ENCODE data around the gene OSBPL2. TPM values are rescaled to one million over a fixed set of nuclear protein-coding genes. Genes with fewer than 3 reads are reported as not detected.

The OSBPL2 gene
- total RNA-seq, 1 donor from 2014 or later: 26.6 TPM

DNA sequence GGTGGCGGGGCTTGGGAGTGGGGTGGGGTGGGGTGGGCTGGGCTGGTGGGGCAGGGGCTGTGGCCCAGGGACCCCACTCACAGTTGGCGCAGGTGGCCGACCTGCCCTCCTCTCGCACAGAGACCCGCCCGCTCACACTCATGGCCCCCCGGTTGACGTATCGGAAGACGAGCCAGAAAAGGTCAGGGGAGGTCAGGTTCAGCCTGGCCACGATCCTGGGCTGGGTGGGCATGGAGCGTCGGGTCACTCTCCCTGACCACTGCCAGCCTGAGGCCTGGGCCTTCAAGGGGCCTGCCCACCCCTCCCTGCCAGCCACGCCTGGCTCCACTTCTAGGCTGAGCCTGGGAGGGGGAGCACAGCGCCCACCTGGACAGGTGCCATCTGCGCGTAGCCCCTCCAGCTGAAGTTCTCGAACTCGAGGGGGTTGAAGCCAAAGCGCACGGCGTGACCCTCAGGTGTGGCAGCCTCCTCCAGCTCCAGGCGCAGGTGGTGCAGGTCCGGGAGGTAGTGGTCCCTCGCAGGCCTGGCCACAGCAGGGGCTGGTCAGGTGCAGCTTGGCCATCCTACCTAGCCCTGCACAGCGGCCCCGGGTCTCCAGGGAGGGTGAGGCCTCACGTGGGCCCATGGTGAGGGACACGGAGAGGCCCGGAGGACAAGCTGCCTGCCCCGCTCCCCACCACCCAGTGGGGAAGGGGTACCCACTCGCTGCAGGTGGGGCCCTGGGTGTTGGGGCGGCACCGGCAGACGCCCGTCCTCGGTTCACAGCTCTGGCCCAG lies 95.7 kb downstream of the OSBPL2 start:
- peaks cover 14 to 30% (median 26%) of the 10 kb centered on the region in 3 donors for H3K36me3 ChIP-seq (ENCODE audit: control insufficient read depth in 3 of 3, insufficient read depth in 3 of 3, low read length in 3 of 3)
- no peak overlapping the region for H3K4me3 ChIP-seq (ENCODE audit: low read length in 3 of 3)
- H3K9ac ChIP-seq (ENCODE audit: low read depth in 1 of 3, low read length in 3 of 3): no peak overlapping the region
- H3K27me3 ChIP-seq (ENCODE audit: control insufficient read depth in 3 of 3, insufficient read depth in 3 of 3, low read length in 3 of 3): no peaks in the 10 kb centered on the region
- H3K9me3 ChIP-seq (ENCODE audit: control insufficient read depth in 3 of 3, low read length in 3 of 3): no peaks in the 10 kb centered on the region
- H3K27ac ChIP-seq (ENCODE audit: low read depth, low read length): no peak overlapping the region
- no peaks in the 10 kb centered on the region for H3K4me1 ChIP-seq (ENCODE audit: control insufficient read depth in 3 of 3, insufficient read depth in 3 of 3, low read length in 3 of 3)

GRCh38 chr20:62334881-62335280 lies 96.6 kb downstream of the OSBPL2 start:
- Histone ChIP-seq H3K4me3 (ENCODE audit: low read length in 3 of 3) (no peak overlapping the region), H3K27me3 (ENCODE audit: control insufficient read depth in 3 of 3, insufficient read depth in 3 of 3, low read length in 3 of 3) (no peaks in the 10 kb centered on the region), H3K27ac (ENCODE audit: low read depth, low read length) (no peak overlapping the region), H3K36me3 (ENCODE audit: control insufficient read depth in 3 of 3, insufficient read depth in 3 of 3, low read length in 3 of 3) (peaks cover 18 to 30% (median 21%) of the 10 kb centered on the region in 3 donors), H3K9ac (ENCODE audit: low read depth in 1 of 3, low read length in 3 of 3) (no peak overlapping the region), H3K4me1 (ENCODE audit: control insufficient read depth in 3 of 3, insufficient read depth in 3 of 3, low read length in 3 of 3) (no peaks in the 10 kb centered on the region), H3K9me3 (ENCODE audit: control insufficient read depth in 3 of 3, low read length in 3 of 3) (no peaks in the 10 kb centered on the region)

DNA sequence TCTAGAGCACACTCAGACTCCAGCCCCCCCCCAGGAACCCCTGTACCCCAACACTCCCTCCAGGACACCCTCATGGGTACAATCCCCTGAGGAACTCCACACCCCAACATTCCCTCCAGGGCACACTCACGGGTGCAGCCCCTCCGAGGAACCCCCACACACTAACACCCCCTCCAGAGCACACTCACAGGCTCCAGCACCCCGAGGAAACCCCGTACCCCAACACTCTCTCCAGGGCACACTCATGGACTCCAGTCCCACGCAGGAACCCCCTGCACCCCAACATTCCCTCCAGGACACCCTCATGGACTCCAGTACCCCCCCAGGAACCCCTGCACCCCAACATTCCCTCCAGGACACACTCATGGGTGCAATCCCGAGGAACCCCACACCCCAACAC lies 97.2 kb downstream of the OSBPL2 start:
- Histone ChIP-seq H3K4me1 (ENCODE audit: control insufficient read depth in 3 of 3, insufficient read depth in 3 of 3, low read length in 3 of 3) (no peaks in the 10 kb centered on the region), H3K36me3 (ENCODE audit: control insufficient read depth in 3 of 3, insufficient read depth in 3 of 3, low read length in 3 of 3) (peaks cover 18 to 30% (median 19%) of the 10 kb centered on the region in 3 donors), H3K4me3 (ENCODE audit: low read length in 3 of 3) (no peak overlapping the region), H3K27ac (ENCODE audit: low read depth, low read length) (no peak overlapping the region), H3K9ac (ENCODE audit: low read depth in 1 of 3, low read length in 3 of 3) (no peak overlapping the region), H3K9me3 (ENCODE audit: control insufficient read depth in 3 of 3, low read length in 3 of 3) (no peaks in the 10 kb centered on the region), H3K27me3 (ENCODE audit: control insufficient read depth in 3 of 3, insufficient read depth in 3 of 3, low read length in 3 of 3) (no peaks in the 10 kb centered on the region)

GRCh38 chr20:62336329-62336728 lies 98.0 kb downstream of the OSBPL2 start:
- peaks cover 18 to 30% (median 19%) of the 10 kb centered on the region in 3 donors for H3K36me3 ChIP-seq (ENCODE audit: control insufficient read depth in 3 of 3, insufficient read depth in 3 of 3, low read length in 3 of 3)
- H3K9me3 ChIP-seq (ENCODE audit: control insufficient read depth in 3 of 3, low read length in 3 of 3): no peaks in the 10 kb centered on the region
- H3K9ac ChIP-seq (ENCODE audit: low read depth in 1 of 3, low read length in 3 of 3): no peak overlapping the region
- no peaks in the 10 kb centered on the region for H3K4me1 ChIP-seq (ENCODE audit: control insufficient read depth in 3 of 3, insufficient read depth in 3 of 3, low read length in 3 of 3)
- H3K27me3 ChIP-seq (ENCODE audit: control insufficient read depth in 3 of 3, insufficient read depth in 3 of 3, low read length in 3 of 3): no peaks in the 10 kb centered on the region
- H3K4me3 ChIP-seq (ENCODE audit: low read length in 3 of 3): no peak overlapping the region
- H3K27ac ChIP-seq (ENCODE audit: low read depth, low read length): no peak overlapping the region

GRCh38 chr20:62336775-62337557 lies 98.6 kb downstream of the OSBPL2 start:
- Histone ChIP-seq H3K9me3 (ENCODE audit: control insufficient read depth in 3 of 3, low read length in 3 of 3) (no peaks in the 10 kb centered on the region), H3K4me1 (ENCODE audit: control insufficient read depth in 3 of 3, insufficient read depth in 3 of 3, low read length in 3 of 3) (no peaks in the 10 kb centered on the region), H3K36me3 (ENCODE audit: control insufficient read depth in 3 of 3, insufficient read depth in 3 of 3, low read length in 3 of 3) (peaks cover 15 to 29% (median 19%) of the 10 kb centered on the region in 3 donors), H3K9ac (ENCODE audit: low read depth in 1 of 3, low read length in 3 of 3) (no peak overlapping the region), H3K27ac (ENCODE audit: low read depth, low read length) (no peak overlapping the region), H3K27me3 (ENCODE audit: control insufficient read depth in 3 of 3, insufficient read depth in 3 of 3, low read length in 3 of 3) (no peaks in the 10 kb centered on the region), H3K4me3 (ENCODE audit: low read length in 3 of 3) (no peak overlapping the region)

- Histone ChIP-seq H3K9ac (ENCODE audit: low read depth in 1 of 3, low read length in 3 of 3) (no peak overlapping the region), H3K27me3 (ENCODE audit: control insufficient read depth in 3 of 3, insufficient read depth in 3 of 3, low read length in 3 of 3) (no peaks in the 10 kb centered on the region), H3K9me3 (ENCODE audit: control insufficient read depth in 3 of 3, low read length in 3 of 3) (no peaks in the 10 kb centered on the region), H3K4me1 (ENCODE audit: control insufficient read depth in 3 of 3, insufficient read depth in 3 of 3, low read length in 3 of 3) (no peaks in the 10 kb centered on the region), H3K36me3 (ENCODE audit: control insufficient read depth in 3 of 3, insufficient read depth in 3 of 3, low read length in 3 of 3) (peaks cover 15 to 25% (median 19%) of the 10 kb centered on the region in 3 donors), H3K27ac (ENCODE audit: low read depth, low read length) (no peak overlapping the region), H3K4me3 (ENCODE audit: low read length in 3 of 3) (no peak overlapping the region)
These were observed 99.4 kb downstream of the OSBPL2 start for GRCh38 chr20:62337558-62338293.

GRCh38 chr20:62338294-62338620 lies 99.9 kb downstream of the OSBPL2 start:
- Histone ChIP-seq H3K27me3 (ENCODE audit: control insufficient read depth in 3 of 3, insufficient read depth in 3 of 3, low read length in 3 of 3) (no peaks in the 10 kb centered on the region), H3K4me3 (ENCODE audit: low read length in 3 of 3) (no peak overlapping the region), H3K27ac (ENCODE audit: low read depth, low read length) (no peak overlapping the region), H3K9me3 (ENCODE audit: control insufficient read depth in 3 of 3, low read length in 3 of 3) (no peaks in the 10 kb centered on the region), H3K36me3 (ENCODE audit: control insufficient read depth in 3 of 3, insufficient read depth in 3 of 3, low read length in 3 of 3) (peaks cover 15 to 23% (median 19%) of the 10 kb centered on the region in 3 donors), H3K4me1 (ENCODE audit: control insufficient read depth in 3 of 3, insufficient read depth in 3 of 3, low read length in 3 of 3) (no peaks in the 10 kb centered on the region), H3K9ac (ENCODE audit: low read depth in 1 of 3, low read length in 3 of 3) (no peak overlapping the region)

- no peaks in the 10 kb centered on the region for H3K4me1 ChIP-seq (ENCODE audit: control insufficient read depth in 3 of 3, insufficient read depth in 3 of 3, low read length in 3 of 3)
- H3K27me3 ChIP-seq (ENCODE audit: control insufficient read depth in 3 of 3, insufficient read depth in 3 of 3, low read length in 3 of 3): no peaks in the 10 kb centered on the region
- peaks cover 15 to 17% (median 17%) of the 10 kb centered on the region in 3 donors for H3K36me3 ChIP-seq (ENCODE audit: control insufficient read depth in 3 of 3, insufficient read depth in 3 of 3, low read length in 3 of 3)
- H3K9me3 ChIP-seq (ENCODE audit: control insufficient read depth in 3 of 3, low read length in 3 of 3): no peaks in the 10 kb centered on the region
- no peak overlapping the region for H3K9ac ChIP-seq (ENCODE audit: low read depth in 1 of 3, low read length in 3 of 3)
- H3K27ac ChIP-seq (ENCODE audit: low read depth, low read length): no peak overlapping the region
- H3K4me3 ChIP-seq (ENCODE audit: low read length in 3 of 3): no peak overlapping the region
These were observed 101.3 kb downstream of the OSBPL2 start for GRCh38 chr20:62339647-62340062.

- Histone ChIP-seq H3K27me3 (ENCODE audit: control insufficient read depth in 3 of 3, insufficient read depth in 3 of 3, low read length in 3 of 3) (no peaks in the 10 kb centered on the region), H3K27ac (ENCODE audit: low read depth, low read length) (no peak overlapping the region), H3K9me3 (ENCODE audit: control insufficient read depth in 3 of 3, low read length in 3 of 3) (no peaks in the 10 kb centered on the region), H3K9ac (ENCODE audit: low read depth in 1 of 3, low read length in 3 of 3) (no peak overlapping the region), H3K4me3 (ENCODE audit: low read length in 3 of 3) (no peak overlapping the region), H3K36me3 (ENCODE audit: control insufficient read depth in 3 of 3, insufficient read depth in 3 of 3, low read length in 3 of 3) (peaks cover 0 to 8% (median 7%) of the 10 kb centered on the region in 3 donors), H3K4me1 (ENCODE audit: control insufficient read depth in 3 of 3, insufficient read depth in 3 of 3, low read length in 3 of 3) (peaks cover 8 to 16% (median 13%) of the 10 kb centered on the region in 3 donors)
These were observed 104.6 kb downstream of the OSBPL2 start for GRCh38 chr20:62342910-62343309.

All from skeletal muscle tissue (tissue), 4 donors.